Type B pancreatic cell (in vitro differentiated cells): ENCODE results near the gene PTPRH. TPM values are rescaled to one million over a fixed set of nuclear protein-coding genes. Genes with fewer than 3 reads are reported as not detected.

Experiments
- DNase-seq: peaks from one replicate; pipeline ENCODE4 v3.0.0; 2021; ENCODE audit warnings: mixed read lengths; ENCODE audit not compliant: unreplicated experiment; ENCODE audit errors: extremely low spot score
- H3K27ac Mint-ChIP-seq: 2 replicates; pipeline ENCODE4 v1.8.0; 2021; ENCODE audit warnings: mild to moderate bottlenecking, mixed read lengths
- H3K27me3 Mint-ChIP-seq: 2 replicates; pipeline ENCODE4 v1.8.0; 2021; ENCODE audit warnings: mixed read lengths
- H3K36me3 Mint-ChIP-seq: 2 replicates; pipeline ENCODE4 v1.8.0; 2021; ENCODE audit warnings: mixed read lengths
- H3K4me1 Mint-ChIP-seq: one replicate; pipeline ENCODE4 v1.8.0; 2021; ENCODE audit warnings: mixed read lengths; ENCODE audit not compliant: unreplicated experiment
- H3K4me3 Mint-ChIP-seq: 2 replicates; pipeline ENCODE4 v1.8.0; 2021; ENCODE audit warnings: mild to moderate bottlenecking, mixed read lengths
- H3K9me3 Mint-ChIP-seq: 2 replicates; pipeline ENCODE4 v1.8.0; 2021; ENCODE audit warnings: mixed read lengths
- CTCF ChIP-seq: fragments of 200-600 bp; sonication (generic); conservative IDR thresholded peaks from 2 replicates; pipeline ENCODE4 v1.5.0; 2021; ENCODE audit warnings: antibody characterized with exemption, mild to moderate bottlenecking
- long read RNA-seq: library from polyadenylated mRNA; unstranded; transcript quantifications from one replicate; pipeline ENCODE4 v2.0.0, GENCODE V29; 2020
- total RNA-seq: library from RNA; stranded (reverse); gene quantifications from 2 replicates; pipeline ENCODE4 v1.2.1, GENCODE V29; 2021; ENCODE audit warnings: low replicate concordance

The PTPRH gene
- 3.9 and 4.3 TPM in 2 replicates for total RNA-seq
- long read RNA-seq, partial matches to known transcripts = 1 of 2 reads
- long read RNA-seq, other reads (novel, unspliced or antisense) = 1 of 2 reads

GRCh38 chr19:55208880-55209692 is at the start of gene PTPRH:
Gene PTPRH (minus strand): TSS chr19:55209501. CDS start chr19:55209433, 68 bp downstream.
- H3K4me1 Mint-ChIP-seq = peaks cover 13% of the 10 kb centered on the region
- peak within 1 kb of the TSS; percentile 49 for H3K4me3 Mint-ChIP-seq
- no peak for TF ChIP-seq CTCF
- H3K27me3 Mint-ChIP-seq = peaks cover 10% of the 10 kb centered on the region
- peak within 1 kb of the TSS; percentile 78 for H3K27ac Mint-ChIP-seq
- no peak for DNase-seq
- H3K9me3 Mint-ChIP-seq = peaks cover 5% of the 10 kb centered on the region
- H3K36me3 Mint-ChIP-seq = no peaks in the 10 kb centered on the region

GRCh38 chr19:55258476-55258827 is 49.2 kb upstream of the PTPRH start:
- H3K4me1 Mint-ChIP-seq = peaks cover 37% of the 10 kb centered on the region
- no peak for TF ChIP-seq CTCF
- H3K27ac Mint-ChIP-seq = no peak overlapping the region
- peaks cover 9% of the 10 kb centered on the region for H3K36me3 Mint-ChIP-seq
- no peaks in the 10 kb centered on the region for H3K27me3 Mint-ChIP-seq
- no peak for DNase-seq
- H3K4me3 Mint-ChIP-seq = peak overlapping the region; percentile 94
- no peaks in the 10 kb centered on the region for H3K9me3 Mint-ChIP-seq

GRCh38 chr19:55257461-55258420 is 48.4 kb upstream of the PTPRH start:
- H3K9me3 Mint-ChIP-seq = no peaks in the 10 kb centered on the region
- no peaks in the 10 kb centered on the region for H3K27me3 Mint-ChIP-seq
- peak overlapping the region; percentile 95 for H3K27ac Mint-ChIP-seq
- peak overlapping the region; percentile 97 for H3K4me3 Mint-ChIP-seq
- peaks cover 39% of the 10 kb centered on the region for H3K4me1 Mint-ChIP-seq
- peaks cover 3% of the 10 kb centered on the region for H3K36me3 Mint-ChIP-seq
- no peak for DNase-seq
- no peak for TF ChIP-seq CTCF

- peak overlapping the region; percentile 95 for H3K27ac Mint-ChIP-seq
- H3K9me3 Mint-ChIP-seq = no peaks in the 10 kb centered on the region
- H3K4me1 Mint-ChIP-seq = peaks cover 40% of the 10 kb centered on the region
- H3K36me3 Mint-ChIP-seq = no peaks in the 10 kb centered on the region
- DNase-seq = no peak
- H3K4me3 Mint-ChIP-seq = peak overlapping the region; percentile 97
- no peak for TF ChIP-seq CTCF
- H3K27me3 Mint-ChIP-seq = no peaks in the 10 kb centered on the region
Measured at GRCh38 chr19:55256562-55257460, 47.5 kb upstream of the PTPRH start.
